ENCODE measurements around the gene CROCC2.

GRCh38 chr2:240884221-240884620 is 21.9 kb upstream of the CROCC2 start:
- TF ChIP-seq POLR2A (IDR thresholded peaks at IDR 0.05) (no peak), POLR2AphosphoS5 (IDR thresholded peaks at IDR 0.05) (no peak), EP300 (IDR thresholded peaks at IDR 0.05) (no peak)
- TF ChIP-seq, protein P1, sequence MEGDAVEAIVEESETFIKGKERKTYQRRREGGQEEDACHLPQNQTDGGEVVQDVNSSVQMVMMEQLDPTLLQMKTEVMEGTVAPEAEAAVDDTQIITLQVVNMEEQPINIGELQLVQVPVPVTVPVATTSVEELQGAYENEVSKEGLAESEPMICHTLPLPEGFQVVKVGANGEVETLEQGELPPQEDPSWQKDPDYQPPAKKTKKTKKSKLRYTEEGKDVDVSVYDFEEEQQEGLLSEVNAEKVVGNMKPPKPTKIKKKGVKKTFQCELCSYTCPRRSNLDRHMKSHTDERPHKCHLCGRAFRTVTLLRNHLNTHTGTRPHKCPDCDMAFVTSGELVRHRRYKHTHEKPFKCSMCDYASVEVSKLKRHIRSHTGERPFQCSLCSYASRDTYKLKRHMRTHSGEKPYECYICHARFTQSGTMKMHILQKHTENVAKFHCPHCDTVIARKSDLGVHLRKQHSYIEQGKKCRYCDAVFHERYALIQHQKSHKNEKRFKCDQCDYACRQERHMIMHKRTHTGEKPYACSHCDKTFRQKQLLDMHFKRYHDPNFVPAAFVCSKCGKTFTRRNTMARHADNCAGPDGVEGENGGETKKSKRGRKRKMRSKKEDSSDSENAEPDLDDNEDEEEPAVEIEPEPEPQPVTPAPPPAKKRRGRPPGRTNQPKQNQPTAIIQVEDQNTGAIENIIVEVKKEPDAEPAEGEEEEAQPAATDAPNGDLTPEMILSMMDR (IDR thresholded peaks at IDR 0.05), result no peak
